ENCODE results near the gene SFTPD. TPM values are rescaled to one million over a fixed set of nuclear protein-coding genes. Genes with fewer than 3 reads are reported as not detected.

The SFTPD gene
- total and polyA plus RNA-seq, 8 donors: 6.5 to 878 (median 8.9) TPM

DNA sequence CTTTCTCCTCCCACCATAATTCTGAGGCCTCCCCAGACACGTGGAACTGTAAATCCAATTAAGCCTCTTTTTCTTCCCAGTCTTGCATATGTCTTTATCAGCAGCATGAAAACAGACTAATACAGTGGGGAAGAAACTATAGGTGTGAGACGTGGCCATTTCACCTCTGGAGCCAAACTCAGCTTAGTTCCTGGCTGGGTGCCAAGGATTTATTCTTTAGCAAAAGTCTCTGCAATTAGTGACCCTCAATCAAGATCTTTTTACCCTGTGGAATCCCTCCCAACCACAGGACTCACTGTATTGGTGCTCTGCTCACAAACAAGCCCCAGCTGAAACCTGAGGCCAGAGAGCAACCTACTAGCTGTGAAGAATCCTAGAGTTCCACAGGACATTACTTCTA, 28.1 kb upstream of the SFTPD start:
- ATAC-seq (no peak), DNase-seq (no peak)
- Histone ChIP-seq H3K27me3 (peaks cover 0 to 24% of the 10 kb centered on the region in 2 donors), H3K4me1 (peaks cover 0 to 10% of the 10 kb centered on the region in 2 donors), H3K4me3 (no peak overlapping the region), H3K36me3 (no peaks in the 10 kb centered on the region), H3K27ac (no peak overlapping the region), H3K9me3 (peaks cover 0 to 8% of the 10 kb centered on the region in 2 donors)
- intact Hi-C loops (cut with DNase I): no loop called here
- TF ChIP-seq, protein P1, sequence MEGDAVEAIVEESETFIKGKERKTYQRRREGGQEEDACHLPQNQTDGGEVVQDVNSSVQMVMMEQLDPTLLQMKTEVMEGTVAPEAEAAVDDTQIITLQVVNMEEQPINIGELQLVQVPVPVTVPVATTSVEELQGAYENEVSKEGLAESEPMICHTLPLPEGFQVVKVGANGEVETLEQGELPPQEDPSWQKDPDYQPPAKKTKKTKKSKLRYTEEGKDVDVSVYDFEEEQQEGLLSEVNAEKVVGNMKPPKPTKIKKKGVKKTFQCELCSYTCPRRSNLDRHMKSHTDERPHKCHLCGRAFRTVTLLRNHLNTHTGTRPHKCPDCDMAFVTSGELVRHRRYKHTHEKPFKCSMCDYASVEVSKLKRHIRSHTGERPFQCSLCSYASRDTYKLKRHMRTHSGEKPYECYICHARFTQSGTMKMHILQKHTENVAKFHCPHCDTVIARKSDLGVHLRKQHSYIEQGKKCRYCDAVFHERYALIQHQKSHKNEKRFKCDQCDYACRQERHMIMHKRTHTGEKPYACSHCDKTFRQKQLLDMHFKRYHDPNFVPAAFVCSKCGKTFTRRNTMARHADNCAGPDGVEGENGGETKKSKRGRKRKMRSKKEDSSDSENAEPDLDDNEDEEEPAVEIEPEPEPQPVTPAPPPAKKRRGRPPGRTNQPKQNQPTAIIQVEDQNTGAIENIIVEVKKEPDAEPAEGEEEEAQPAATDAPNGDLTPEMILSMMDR (IDR thresholded peaks at IDR 0.05): no peak

DNA sequence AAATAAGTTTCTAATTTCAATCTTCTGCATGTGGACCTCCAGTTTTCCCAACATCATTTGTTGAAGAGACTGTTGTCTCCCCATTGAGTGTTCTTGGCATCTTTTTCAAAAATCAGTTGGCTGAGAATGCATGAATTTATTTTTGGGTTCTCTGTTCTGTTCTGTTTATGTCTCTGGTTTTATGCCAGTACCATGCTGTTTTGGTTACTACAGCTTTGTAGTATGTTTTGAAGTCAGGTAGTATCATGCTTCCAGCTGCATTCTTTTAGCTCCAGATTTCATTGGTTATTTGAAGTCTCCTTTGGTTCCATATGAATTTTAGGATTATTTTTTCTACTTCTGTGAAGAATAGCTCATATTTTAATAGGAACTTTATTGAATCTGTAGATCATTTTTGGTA, 21.2 kb upstream of the SFTPD start:
- no peak for ATAC-seq
- intact Hi-C loops (cut with DNase I): no loop called here
- H3K36me3 ChIP-seq: no peaks in the 10 kb centered on the region
- peaks cover 0 to 8% of the 10 kb centered on the region in 2 donors for H3K9me3 ChIP-seq
- no peak for DNase-seq
- TF ChIP-seq, protein P1 (IDR thresholded peaks at IDR 0.05): no peak
- H3K4me1 ChIP-seq: no peaks in the 10 kb centered on the region
- H3K27ac ChIP-seq: no peak overlapping the region
- H3K4me3 ChIP-seq: no peak overlapping the region
- H3K27me3 ChIP-seq: no peaks in the 10 kb centered on the region

DNA sequence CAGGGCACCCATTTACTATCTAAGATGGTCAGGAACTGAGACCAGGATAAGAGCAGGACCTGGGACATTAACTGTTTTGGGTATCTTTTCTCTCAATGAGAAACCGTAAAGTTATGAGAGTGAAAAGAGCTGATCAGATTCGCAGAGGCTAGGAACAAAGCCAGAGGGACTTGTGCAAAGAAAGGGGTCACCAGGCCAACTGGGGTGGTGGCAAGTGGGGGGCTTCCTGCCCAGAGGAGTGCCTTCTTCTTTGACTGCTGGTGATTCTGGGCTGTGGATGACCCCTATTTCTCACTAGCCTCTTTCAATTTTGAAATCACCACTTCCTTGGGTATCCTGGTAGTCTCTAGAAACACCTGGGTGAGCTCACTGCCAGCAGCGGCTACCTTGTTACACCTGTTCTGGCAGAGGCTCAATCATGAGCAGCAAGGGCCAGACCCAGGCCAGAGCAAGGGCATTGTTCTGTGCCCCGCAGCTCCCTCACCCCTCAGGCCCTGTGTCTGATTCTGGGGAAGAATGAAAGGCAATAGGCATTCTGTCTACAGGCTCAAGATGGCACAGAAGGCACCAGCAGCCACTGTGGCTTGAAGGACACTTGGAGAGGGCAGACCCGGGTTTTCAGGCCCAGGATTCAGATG, 999 bp downstream of the SFTPD start:
- DNase-seq (no peak), ATAC-seq (peak; percentile 72)
- H3K4me3 ChIP-seq: peak overlapping the region; percentile 13 to 32
- intact Hi-C loops (cut with DNase I): no loop called here
- TF ChIP-seq, protein P1 (IDR thresholded peaks at IDR 0.05): no peak
- H3K36me3 ChIP-seq: no peaks in the 10 kb centered on the region
- no peaks in the 10 kb centered on the region for H3K27me3 ChIP-seq
- peaks cover 0 to 11% of the 10 kb centered on the region in 2 donors for H3K4me1 ChIP-seq
- peaks cover 0 to 7% of the 10 kb centered on the region in 2 donors for H3K9me3 ChIP-seq
- H3K27ac ChIP-seq: peak overlapping the region; percentile 56 to 70

GRCh38 chr10:79947083-79947415, 1.9 kb downstream of the SFTPD start:
- H3K27ac ChIP-seq: peak overlapping the region in 1 of 2 donors; percentile 56
- H3K27me3 ChIP-seq: no peaks in the 10 kb centered on the region
- intact Hi-C loops (cut with DNase I): no loop called here
- H3K4me1 ChIP-seq: peaks cover 0 to 11% of the 10 kb centered on the region in 2 donors
- TF ChIP-seq, protein P1 (IDR thresholded peaks at IDR 0.05): no peak
- ATAC-seq (peak; percentile 44), DNase-seq (no peak)
- H3K4me3 ChIP-seq: peak overlapping the region; percentile 13 to 32
- H3K36me3 ChIP-seq: no peaks in the 10 kb centered on the region
- peaks cover 0 to 2% of the 10 kb centered on the region in 2 donors for H3K9me3 ChIP-seq

- Histone ChIP-seq H3K36me3 (no peaks in the 10 kb centered on the region), H3K9me3 (peaks cover 0 to 2% of the 10 kb centered on the region in 2 donors), H3K27me3 (no peaks in the 10 kb centered on the region), H3K4me1 (peaks cover 0 to 11% of the 10 kb centered on the region in 2 donors), H3K27ac (no peak overlapping the region), H3K4me3 (peak overlapping the region in 1 of 2 donors; percentile 32)
- no peak for ATAC-seq
- intact Hi-C loops (cut with DNase I): no loop called here
- DNase-seq: no peak
- TF ChIP-seq, protein P1 (IDR thresholded peaks at IDR 0.05): no peak
Measured at GRCh38 chr10:79946271-79947082, 2.4 kb downstream of the SFTPD start.

Measured in left lung (tissue), 10 donors.